ENCODE results near the gene PPAN. TPM values are rescaled to one million over a fixed set of nuclear protein-coding genes. Genes with fewer than 3 reads are reported as not detected.

PPAN gene
- total and polyA plus RNA-seq, 8 donors: 22.6 to 49.8 (median 28.5) TPM

DNA sequence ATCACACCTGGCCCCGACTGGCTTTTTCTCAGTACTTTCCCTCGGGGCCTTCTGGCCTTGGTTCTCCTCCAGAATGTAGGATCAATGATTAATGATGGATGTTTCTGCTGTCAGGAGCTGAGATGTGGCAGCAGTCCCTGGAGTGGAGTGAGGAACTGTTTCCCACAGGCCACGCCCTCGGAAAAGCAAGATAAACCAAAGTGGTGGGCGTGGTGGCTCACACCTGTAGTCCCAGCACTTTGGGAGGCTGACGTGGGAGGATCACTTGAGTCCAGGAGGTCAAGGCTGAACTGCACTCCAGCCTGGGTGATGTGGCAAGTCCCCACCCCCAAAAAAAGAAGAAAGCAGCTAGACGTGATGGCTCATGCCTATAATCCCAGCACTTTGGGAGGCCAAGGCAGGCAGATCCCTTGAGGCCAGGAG, 27.1 kb upstream of the PPAN start:
- Histone ChIP-seq H3K4me3 (no peak overlapping the region), H3K9me3 (peaks cover 0 to 3% of the 10 kb centered on the region in 2 donors), H3K36me3 (no peaks in the 10 kb centered on the region), H3K27me3 (no peaks in the 10 kb centered on the region), H3K4me1 (no peaks in the 10 kb centered on the region), H3K27ac (no peak overlapping the region)
- DNase-seq (no peak), ATAC-seq (peak; percentile 35)
- intact Hi-C loops (cut with DNase I): no loop called here
- TF ChIP-seq, protein P1, sequence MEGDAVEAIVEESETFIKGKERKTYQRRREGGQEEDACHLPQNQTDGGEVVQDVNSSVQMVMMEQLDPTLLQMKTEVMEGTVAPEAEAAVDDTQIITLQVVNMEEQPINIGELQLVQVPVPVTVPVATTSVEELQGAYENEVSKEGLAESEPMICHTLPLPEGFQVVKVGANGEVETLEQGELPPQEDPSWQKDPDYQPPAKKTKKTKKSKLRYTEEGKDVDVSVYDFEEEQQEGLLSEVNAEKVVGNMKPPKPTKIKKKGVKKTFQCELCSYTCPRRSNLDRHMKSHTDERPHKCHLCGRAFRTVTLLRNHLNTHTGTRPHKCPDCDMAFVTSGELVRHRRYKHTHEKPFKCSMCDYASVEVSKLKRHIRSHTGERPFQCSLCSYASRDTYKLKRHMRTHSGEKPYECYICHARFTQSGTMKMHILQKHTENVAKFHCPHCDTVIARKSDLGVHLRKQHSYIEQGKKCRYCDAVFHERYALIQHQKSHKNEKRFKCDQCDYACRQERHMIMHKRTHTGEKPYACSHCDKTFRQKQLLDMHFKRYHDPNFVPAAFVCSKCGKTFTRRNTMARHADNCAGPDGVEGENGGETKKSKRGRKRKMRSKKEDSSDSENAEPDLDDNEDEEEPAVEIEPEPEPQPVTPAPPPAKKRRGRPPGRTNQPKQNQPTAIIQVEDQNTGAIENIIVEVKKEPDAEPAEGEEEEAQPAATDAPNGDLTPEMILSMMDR (IDR thresholded peaks at IDR 0.05): no peak

DNA sequence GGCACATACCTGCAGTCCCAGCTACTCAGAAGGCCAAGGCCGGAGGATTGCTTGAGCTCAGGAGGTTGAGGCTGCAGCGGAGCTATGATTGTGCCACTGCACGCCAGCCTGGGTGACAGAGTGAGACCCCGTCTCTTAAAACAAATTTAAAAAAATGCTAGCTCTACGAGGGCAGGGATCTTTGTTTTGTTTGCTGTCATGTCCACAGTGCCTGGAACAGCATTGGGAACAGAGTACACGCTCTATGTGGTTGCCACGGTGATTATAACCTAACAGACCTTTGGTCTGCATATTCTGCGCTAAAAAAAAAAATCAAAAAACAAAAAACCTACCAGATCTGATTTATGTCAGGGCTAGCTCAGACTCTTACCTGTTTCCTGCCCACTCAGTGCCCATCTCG, 22.3 kb upstream of the PPAN start:
- H3K27ac ChIP-seq: no peak overlapping the region
- TF ChIP-seq, protein P1 (IDR thresholded peaks at IDR 0.05): no peak
- intact Hi-C loops (cut with DNase I): no loop called here
- ATAC-seq: no peak
- no peak for DNase-seq
- H3K4me1 ChIP-seq: peaks cover 0 to 11% of the 10 kb centered on the region in 2 donors
- peaks cover 0 to under 1% of the 10 kb centered on the region in 2 donors for H3K36me3 ChIP-seq
- no peak overlapping the region for H3K4me3 ChIP-seq
- H3K9me3 ChIP-seq: no peaks in the 10 kb centered on the region
- H3K27me3 ChIP-seq: no peaks in the 10 kb centered on the region

DNA sequence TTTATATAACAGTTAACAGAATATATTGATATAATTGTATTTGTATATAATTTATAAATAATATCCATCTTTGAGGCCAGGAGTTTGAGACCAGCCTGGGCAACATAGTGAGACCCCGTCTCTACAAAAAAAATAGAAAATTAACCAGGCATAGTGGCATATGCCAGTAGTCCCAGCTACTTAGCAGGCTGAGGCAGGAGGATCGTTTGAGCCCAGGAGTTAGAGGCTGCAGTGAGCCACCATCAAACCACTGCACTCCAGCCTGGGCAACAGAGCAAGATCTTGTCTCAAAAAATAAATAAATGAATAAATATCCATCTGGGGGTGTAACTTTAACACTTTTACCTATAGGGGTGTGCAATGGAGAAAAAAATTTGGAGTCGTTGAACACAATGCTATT, 21.4 kb upstream of the PPAN start:
- H3K9me3 ChIP-seq: no peaks in the 10 kb centered on the region
- TF ChIP-seq, protein P1 (IDR thresholded peaks at IDR 0.05): no peak
- peaks cover 0 to 11% of the 10 kb centered on the region in 2 donors for H3K4me1 ChIP-seq
- no peaks in the 10 kb centered on the region for H3K27me3 ChIP-seq
- DNase-seq: no peak
- H3K27ac ChIP-seq: no peak overlapping the region
- no peak for ATAC-seq
- H3K36me3 ChIP-seq: peaks cover 0 to 10% of the 10 kb centered on the region in 2 donors
- H3K4me3 ChIP-seq: no peak overlapping the region
- intact Hi-C loops (cut with DNase I): no loop called here

DNA sequence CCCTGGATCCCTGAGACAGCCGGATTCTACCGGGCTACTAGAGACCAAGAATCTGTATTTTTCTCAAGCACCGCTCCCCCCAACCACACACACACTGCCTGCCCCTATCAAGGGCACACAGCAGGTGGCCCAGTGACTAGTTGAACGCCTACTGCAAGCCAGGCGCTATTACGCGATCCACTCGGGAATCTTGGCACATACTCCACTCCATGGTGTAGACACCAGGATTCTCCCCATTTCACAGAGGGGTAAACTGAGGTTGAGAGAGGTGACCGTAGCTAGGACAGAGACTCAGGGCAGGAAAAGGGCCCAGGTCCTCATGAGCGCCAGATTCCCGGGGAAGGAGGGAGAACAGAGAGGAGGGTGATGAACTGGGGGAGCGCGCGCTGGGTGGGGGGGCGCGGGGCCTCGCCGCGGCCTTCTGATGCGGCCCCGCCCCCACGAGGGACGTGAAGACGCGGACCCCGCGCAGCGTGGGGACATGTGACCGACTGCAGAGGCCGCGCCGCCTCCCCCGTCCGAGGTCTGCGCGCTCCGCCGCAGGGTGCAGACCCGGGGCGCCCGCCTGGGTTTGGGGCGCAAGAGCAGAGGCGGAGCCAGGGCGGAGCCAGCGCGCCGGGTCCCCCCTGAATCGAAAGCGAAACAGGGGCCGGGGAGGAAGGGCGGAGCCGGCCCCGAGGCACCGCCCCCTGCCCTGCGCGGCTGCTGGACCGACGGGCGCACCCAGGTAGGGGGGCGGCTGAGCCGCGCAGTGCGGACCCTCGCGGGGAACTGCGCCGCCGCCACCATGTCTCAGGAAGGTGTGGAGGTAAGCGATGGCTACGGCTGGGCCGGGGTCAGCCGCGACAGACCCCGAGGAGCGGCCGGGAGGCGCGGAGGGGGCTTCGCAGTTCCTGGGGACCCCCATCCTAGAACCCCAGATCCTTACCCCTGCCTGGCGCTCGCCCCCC, 20.2 kb upstream of the PPAN start, which contains the start of gene SHFL:
TSS of gene SHFL (plus strand) at position 677 of the 950 bp plus-strand sequence. CDS start at position 788, 111 bp downstream.
- H3K27ac ChIP-seq: peak within 1 kb of the TSS; percentile 79 to 84
- DNase-seq (peak; percentile 77 to 96 (median 87)), ATAC-seq (peak; percentile 99)
- H3K4me3 ChIP-seq: peak within 1 kb of the TSS; percentile 91 to 100
- intact Hi-C loops (cut with DNase I): no loop called here
- peaks cover 0 to 21% of the 10 kb centered on the region in 2 donors for H3K36me3 ChIP-seq
- peaks cover 0 to 11% of the 10 kb centered on the region in 2 donors for H3K4me1 ChIP-seq
- TF ChIP-seq, protein P1 (IDR thresholded peaks at IDR 0.05): no peak
- no peaks in the 10 kb centered on the region for H3K9me3 ChIP-seq
- H3K27me3 ChIP-seq: no peaks in the 10 kb centered on the region

DNA sequence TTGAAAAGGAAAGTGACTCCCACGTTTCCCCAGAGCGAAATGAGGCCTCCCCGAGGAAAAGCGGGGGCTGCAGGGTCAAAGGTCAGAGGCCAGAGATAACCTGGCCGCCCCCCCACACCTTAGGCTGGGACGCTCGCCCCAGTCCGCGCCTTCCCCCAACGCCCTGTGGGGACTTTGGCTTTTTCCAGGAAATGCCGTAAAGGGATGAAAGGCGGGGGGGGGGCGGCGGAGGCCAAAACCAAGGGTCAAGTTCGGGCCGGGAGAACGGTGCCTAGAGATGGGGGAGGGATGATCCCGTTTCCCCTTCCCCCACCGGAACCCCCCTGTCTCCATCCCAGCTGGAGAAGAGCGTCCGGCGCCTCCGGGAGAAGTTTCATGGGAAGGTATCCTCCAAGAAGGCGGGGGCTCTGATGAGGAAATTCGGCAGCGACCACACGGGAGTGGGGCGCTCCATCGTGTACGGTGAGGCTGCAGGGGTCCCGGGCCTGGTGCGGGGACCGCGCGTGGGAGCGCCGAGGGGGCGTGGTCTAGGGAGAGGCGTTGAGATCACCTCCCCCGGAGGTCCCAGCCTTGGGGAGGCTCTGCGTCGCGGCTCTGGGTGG, 19.5 kb upstream of the PPAN start:
- TF ChIP-seq, protein P1 (IDR thresholded peaks at IDR 0.05): no peak
- ATAC-seq (peak; percentile 16), DNase-seq (peak in 2 of 4 donors; percentile 40 to 83)
- intact Hi-C loops (cut with DNase I): no loop called here
- Histone ChIP-seq H3K9me3 (no peaks in the 10 kb centered on the region), H3K27me3 (no peaks in the 10 kb centered on the region), H3K36me3 (peaks cover 0 to 29% of the 10 kb centered on the region in 2 donors), H3K27ac (peak overlapping the region; percentile 79 to 84), H3K4me3 (peak overlapping the region; percentile 91 to 100), H3K4me1 (peaks cover 0 to 11% of the 10 kb centered on the region in 2 donors)

Measured in left lung (tissue), 10 donors.